Keratinocyte (primary cell): ENCODE measurements around the gene WDR7.

Source experiments
- CTCF ChIP-seq, 3 experiments: IDR thresholded peaks in 1 of 3; conservative IDR thresholded peaks in 1 of 3; optimal IDR thresholded peaks in 1 of 3; 2 replicates in 2 of 3; 3 replicates in 1 of 3; pipeline versions ENCODE3 to v1.5.1; 2011; ENCODE audit warnings: low read length in 3 of 3, mild to moderate bottlenecking in 3 of 3, moderate library complexity in 2 of 3, control low read depth in 1 of 3, inconsistent platforms in 1 of 3; ENCODE audit not compliant: insufficient read depth in 2 of 3; ENCODE audit errors: extremely low read depth in 1 of 3
- EZH2 ChIP-seq: IDR thresholded peaks from one replicate; pipeline ENCODE4 v1.6.1; 2012; ENCODE audit warnings: inconsistent platforms, mild to moderate bottlenecking, low read length, moderate library complexity

GRCh38 chr18:56959120-56959519 lies 308.0 kb downstream of the WDR7 start:
- no peak for TF ChIP-seq CTCF (optimal IDR thresholded peaks at IDR 0.05 in 1 of 3, IDR thresholded peaks at IDR 0.05 in 1 of 3, conservative IDR thresholded peaks at IDR 0.05 in 1 of 3; ENCODE audit: extremely low read depth in 1 of 3, insufficient read depth in 2 of 3, low read length in 3 of 3)
- TF ChIP-seq EZH2, result no peak
